CD4-positive, alpha-beta T cell treated with Interleukin-17A for 4 hours (primary cell): ENCODE measurements around the gene GRHPR.

Experiments
- DNase-seq: peaks from one replicate; pipeline ENCODE4 v3.0.0-alpha.2; 2020; ENCODE audit warnings: mixed read lengths

GRHPR gene

GRCh38 chr9:37486256-37486615, 63.7 kb downstream of the GRHPR start:
- no peak for DNase-seq
